ENCODE measurements around the gene LAMB3. TPM values are rescaled to one million over a fixed set of nuclear protein-coding genes. Genes with fewer than 3 reads are reported as not detected.

Gene LAMB3
- total and polyA plus RNA-seq, 10 of the 15 experiments (the other 5 are each of a cell fraction or from before 2014, with no cell fraction given) = 0.04 to 1.8 (median 0.10) TPM; not detected in 1

DNA sequence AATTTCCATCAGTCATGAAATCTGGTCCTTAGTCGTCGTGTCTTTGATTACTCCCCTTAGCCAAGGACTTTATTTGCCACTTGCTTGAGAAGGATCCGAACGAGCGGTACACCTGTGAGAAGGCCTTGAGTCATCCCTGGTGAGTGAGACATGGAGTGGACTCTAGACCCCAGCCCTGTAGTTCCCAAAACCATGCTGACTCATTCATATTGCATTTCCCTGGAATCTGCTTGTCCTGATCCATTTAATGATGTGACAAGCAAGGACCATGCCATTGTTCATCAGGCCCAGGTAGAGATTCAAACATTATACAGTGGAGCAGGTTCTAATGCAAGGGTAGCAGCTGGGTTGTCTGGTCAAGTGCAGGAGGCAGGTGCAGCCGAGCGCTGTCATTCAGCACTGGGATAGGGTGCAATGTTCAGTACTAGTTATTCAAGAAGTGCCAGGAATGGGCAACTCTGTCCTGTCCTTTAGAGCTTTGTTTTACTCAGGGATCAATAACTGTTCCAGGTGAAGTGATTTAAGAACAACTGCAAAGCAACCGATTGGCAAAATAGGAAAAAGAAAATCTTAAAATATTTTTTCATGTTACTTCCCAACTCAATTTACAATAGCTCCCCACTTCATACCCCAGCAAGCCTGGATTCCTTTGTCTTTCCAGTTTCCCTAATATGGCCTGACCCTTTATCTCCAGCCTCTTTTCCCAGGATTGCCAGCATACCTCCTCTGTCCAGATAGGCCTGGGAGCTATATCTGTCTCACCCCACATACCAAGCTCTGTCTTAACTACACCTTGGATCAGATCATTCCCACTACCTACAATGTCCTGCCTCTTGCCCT lies 42.2 kb downstream of the LAMB3 start (continued):
- TF ChIP-seq, protein P1, sequence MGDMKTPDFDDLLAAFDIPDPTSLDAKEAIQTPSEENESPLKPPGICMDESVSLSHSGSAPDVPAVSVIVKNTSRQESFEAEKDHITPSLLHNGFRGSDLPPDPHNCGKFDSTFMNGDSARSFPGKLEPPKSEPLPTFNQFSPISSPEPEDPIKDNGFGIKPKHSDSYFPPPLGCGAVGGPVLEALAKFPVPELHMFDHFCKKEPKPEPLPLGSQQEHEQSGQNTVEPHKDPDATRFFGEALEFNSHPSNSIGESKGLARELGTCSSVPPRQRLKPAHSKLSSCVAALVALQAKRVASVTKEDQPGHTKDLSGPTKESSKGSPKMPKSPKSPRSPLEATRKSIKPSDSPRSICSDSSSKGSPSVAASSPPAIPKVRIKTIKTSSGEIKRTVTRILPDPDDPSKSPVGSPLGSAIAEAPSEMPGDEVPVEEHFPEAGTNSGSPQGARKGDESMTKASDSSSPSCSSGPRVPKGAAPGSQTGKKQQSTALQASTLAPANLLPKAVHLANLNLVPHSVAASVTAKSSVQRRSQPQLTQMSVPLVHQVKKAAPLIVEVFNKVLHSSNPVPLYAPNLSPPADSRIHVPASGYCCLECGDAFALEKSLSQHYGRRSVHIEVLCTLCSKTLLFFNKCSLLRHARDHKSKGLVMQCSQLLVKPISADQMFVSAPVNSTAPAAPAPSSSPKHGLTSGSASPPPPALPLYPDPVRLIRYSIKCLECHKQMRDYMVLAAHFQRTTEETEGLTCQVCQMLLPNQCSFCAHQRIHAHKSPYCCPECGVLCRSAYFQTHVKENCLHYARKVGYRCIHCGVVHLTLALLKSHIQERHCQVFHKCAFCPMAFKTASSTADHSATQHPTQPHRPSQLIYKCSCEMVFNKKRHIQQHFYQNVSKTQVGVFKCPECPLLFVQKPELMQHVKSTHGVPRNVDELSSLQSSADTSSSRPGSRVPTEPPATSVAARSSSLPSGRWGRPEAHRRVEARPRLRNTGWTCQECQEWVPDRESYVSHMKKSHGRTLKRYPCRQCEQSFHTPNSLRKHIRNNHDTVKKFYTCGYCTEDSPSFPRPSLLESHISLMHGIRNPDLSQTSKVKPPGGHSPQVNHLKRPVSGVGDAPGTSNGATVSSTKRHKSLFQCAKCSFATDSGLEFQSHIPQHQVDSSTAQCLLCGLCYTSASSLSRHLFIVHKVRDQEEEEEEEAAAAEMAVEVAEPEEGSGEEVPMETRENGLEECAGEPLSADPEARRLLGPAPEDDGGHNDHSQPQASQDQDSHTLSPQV (IDR thresholded peaks at IDR 0.05) = no peak

DNA sequence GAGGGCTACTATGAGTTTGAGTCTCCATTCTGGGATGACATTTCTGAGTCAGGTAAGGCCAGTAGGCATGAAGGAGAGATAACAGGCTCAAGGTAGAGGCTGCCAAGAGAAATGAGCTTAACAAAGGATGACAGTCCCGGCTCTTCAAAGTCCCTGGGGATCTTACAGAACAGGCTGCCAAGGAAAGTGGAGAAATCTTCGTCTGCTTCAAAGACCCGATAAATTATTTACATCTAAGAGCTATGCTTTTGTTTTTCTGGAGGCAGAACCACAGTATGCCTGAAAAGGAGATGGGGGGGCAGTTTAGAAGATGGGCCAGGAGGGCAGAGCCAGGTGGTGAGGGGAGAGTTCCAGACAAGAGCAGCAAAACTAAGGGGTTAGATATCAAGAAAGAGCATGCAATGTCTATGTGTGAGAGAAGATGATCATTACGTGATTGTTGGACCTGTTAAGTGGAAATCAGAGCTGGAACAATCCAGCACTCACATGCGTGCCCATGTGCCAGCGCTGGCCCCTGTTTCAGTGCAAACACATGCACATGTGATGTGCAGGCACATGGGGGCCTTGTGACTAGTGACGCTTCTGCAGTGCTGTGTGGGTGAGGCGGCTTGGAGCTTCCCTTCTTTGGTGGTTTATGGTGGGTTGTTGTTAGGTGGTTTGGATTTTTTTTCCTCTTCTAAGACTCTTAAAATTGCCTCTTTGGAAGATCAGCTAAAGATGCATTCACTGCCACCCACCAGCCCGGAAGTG lies 43.0 kb downstream of the LAMB3 start:
- intact Hi-C loops (cut with micrococcal nuclease; ENCODE audit: unreplicated experiment) (loop anchor here (10.0 kb wide), 1 partner anchor 136 kb away; no protein-coding TSS in a partner anchor), in situ Hi-C loops (cut with MboI) (no loop called here)
- WGBS (ENCODE audit: insufficient coverage, insufficient replicate concordance, low lambda C conversion rate, missing lambda C conversion rate) = 56% methylated on average over 9 of the region's 9 CpGs
- ChIA-PET SMC1A (ENCODE audit: uncharacterized antibody, unreplicated experiment) (interaction anchor here (1.0 to 3.0 kb wide), 4 partner anchors 15 to 165 kb away, joined by 3 to 12 read pairs (median 4); no protein-coding TSS in a partner anchor), CTCF (interaction anchor here (0.6 to 15.5 kb wide), 9 partner anchors 10 to 765 kb away, joined by 3 to 211 read pairs (median 8); no protein-coding TSS in a partner anchor), RAD21 (ENCODE audit: unreplicated experiment) (interaction anchor here (0.8 to 3.3 kb wide), 7 partner anchors 8 to 159 kb away, joined by 3 to 15 read pairs (median 6); partner anchors contain the start of gene G0S2), POLR2A (interaction anchor here (0.5 to 1.8 kb wide), 4 partner anchors 9 to 44 kb away, joined by 3 to 6 read pairs (median 4); no protein-coding TSS in a partner anchor)
- H3K79me2 ChIP-seq (ENCODE audit: control insufficient read depth, insufficient read depth, low read length) = no peaks in the 10 kb centered on the region
- no peaks in the 10 kb centered on the region for H4K20me1 ChIP-seq (ENCODE audit: control insufficient read depth, insufficient read depth)
- TF ChIP-seq MTA2 (IDR thresholded peaks at IDR 0.05; ENCODE audit: low read depth) (no peak), CREM (IDR thresholded peaks at IDR 0.05; ENCODE audit: low read depth) (no peak), RBBP5 (conservative IDR thresholded peaks at IDR 0.05) (no peak), EGR1 (IDR thresholded peaks at IDR 0.05; ENCODE audit: borderline replicate concordance in 1 of 2, low read depth in 2 of 2, low read length in 2 of 2) (no peak)
- no peak overlapping the region for H3K27ac ChIP-seq (ENCODE audit: control insufficient read depth, insufficient read depth)
- peaks cover 1 to 2% of the 10 kb centered on the region in 2 experiments; a peak in 1 of 4 replicates for H3K27me3 ChIP-seq (replicated peaks in 1 of 2; ENCODE audit: control insufficient read depth in 2 of 2, insufficient read depth in 2 of 2, low read length in 1 of 2)
- H3K4me3 ChIP-seq = no peak overlapping the region
- H3K36me3 ChIP-seq (ENCODE audit: control insufficient read depth in 2 of 2, insufficient read depth in 2 of 2, low read length in 1 of 2) = no peaks in the 10 kb centered on the region
- no peak overlapping the region for H3K9ac ChIP-seq (ENCODE audit: control insufficient read depth, insufficient read depth, low read length)
- no peak overlapping the region for H3K4me2 ChIP-seq (ENCODE audit: control insufficient read depth, insufficient read depth)
- H2AFZ ChIP-seq (ENCODE audit: control insufficient read depth, low read depth, low read length) = no peak overlapping the region
- no peak for FAIRE-seq
- peaks cover 10% of the 10 kb centered on the region for H3K4me1 ChIP-seq (ENCODE audit: control insufficient read depth, insufficient read depth, low read length)
- BruUV-seq (replicated peaks) = no TSS peak
- no peak for DNase-seq (ENCODE audit: low read depth, low spot score)
- ATAC-seq = no peak
- H3K9me3 ChIP-seq (replicated peaks; ENCODE audit: control insufficient read depth, insufficient read depth, low read length) = no peaks in the 10 kb centered on the region
